Smooth muscle cell (in vitro differentiated cells): ENCODE results near the gene EVC. TPM values are rescaled to one million over a fixed set of nuclear protein-coding genes. Genes with fewer than 3 reads are reported as not detected.

Experiments
- DNase-seq: peaks from one replicate; lab custom pipeline; 2025; ENCODE audit not compliant: unreplicated experiment; lab: John Stamatoyannopoulos, UW
- H2AFZ ChIP-seq: fragments of 200-600 bp; sonication (generic); 2 replicates; pipeline ENCODE4 v1.6.0; 2016; ENCODE audit warnings: antibody characterized with exemption, low read depth, mild to moderate bottlenecking
- H3F3A ChIP-seq: fragments of 200-600 bp; sonication (generic); 2 replicates; pipeline ENCODE4 v1.6.0; 2017; ENCODE audit warnings: antibody characterized with exemption, low read depth
- H3K27ac ChIP-seq: fragments of 200-600 bp; sonication (generic); 2 replicates; pipeline ENCODE4 v1.5.1; 2016; ENCODE audit warnings: low read depth, mild to moderate bottlenecking
- H3K27me3 ChIP-seq: fragments of 200-600 bp; sonication (generic); 2 replicates; pipeline ENCODE4 v1.6.1; 2016; ENCODE audit warnings: low read depth, mild to moderate bottlenecking
- H3K36me3 ChIP-seq: fragments of 200-600 bp; sonication (generic); 2 replicates; pipeline ENCODE4 v1.5.1; 2016; ENCODE audit warnings: low read depth
- H3K4me1 ChIP-seq: fragments of 200-600 bp; sonication (generic); 2 replicates; pipeline ENCODE4 v1.5.1; 2016; ENCODE audit warnings: low read depth
- H3K4me2 ChIP-seq: fragments of 200-600 bp; sonication (generic); 2 replicates; pipeline ENCODE4 v1.6.0; 2016; ENCODE audit warnings: mild to moderate bottlenecking
- H3K4me3 ChIP-seq: fragments of 200-600 bp; sonication (generic); 2 replicates; pipeline ENCODE4 v1.5.1; 2016; ENCODE audit warnings: mild to moderate bottlenecking
- H3K79me2 ChIP-seq: fragments of 200-600 bp; sonication (generic); 2 replicates; pipeline ENCODE4 v1.6.0; 2016; ENCODE audit warnings: low read depth, mild to moderate bottlenecking
- H3K9ac ChIP-seq: fragments of 200-600 bp; sonication (generic); 2 replicates; pipeline ENCODE4 v1.6.0; 2016; ENCODE audit warnings: low read depth
- H3K9me3 ChIP-seq: fragments of 200-600 bp; sonication (generic); replicated peaks from 2 replicates; pipeline ENCODE4 v1.5.1; 2016; ENCODE audit warnings: low read depth
- H4K20me1 ChIP-seq: fragments of 200-600 bp; sonication (generic); 2 replicates; pipeline ENCODE4 v1.6.0; 2016; ENCODE audit warnings: low read depth
- WGBS: methylation state at CpG from one replicate; pipeline ENCODE4 v1.1.7; 2016; ENCODE audit warnings: low lambda C conversion rate; 5-methylcytosine and 5-hydroxymethylcytosine counted together
- polyA plus RNA-seq: library from polyadenylated mRNA; unstranded; fragments of >200 nt; fragmentation: Nextera tagmentation; extraction: Ambion mirVana; gene quantifications from 2 replicates; pipeline ENCODE4 v1.2.1, GENCODE V29; 2016
- total RNA-seq: library from RNA; depleted of rRNA; stranded (reverse); fragments of >200 nt; gene quantifications from 2 replicates; pipeline ENCODE4 v1.2.3, GENCODE V29; 2014
- TF ChIP-seq, protein P1 (sequence below): fragments of 200-600 bp; sonication (generic); IDR thresholded peaks from 2 replicates; pipeline ENCODE4 v1.5.1; 2017; ENCODE audit warnings: borderline replicate concordance, mild to moderate bottlenecking, antibody characterized with exemption; ENCODE audit not compliant: insufficient read depth, poor library complexity, severe bottlenecking

Gene EVC
- total and polyA plus RNA-seq, 2 experiments from 2014 or later = 7.5 to 15.5 TPM

DNA sequence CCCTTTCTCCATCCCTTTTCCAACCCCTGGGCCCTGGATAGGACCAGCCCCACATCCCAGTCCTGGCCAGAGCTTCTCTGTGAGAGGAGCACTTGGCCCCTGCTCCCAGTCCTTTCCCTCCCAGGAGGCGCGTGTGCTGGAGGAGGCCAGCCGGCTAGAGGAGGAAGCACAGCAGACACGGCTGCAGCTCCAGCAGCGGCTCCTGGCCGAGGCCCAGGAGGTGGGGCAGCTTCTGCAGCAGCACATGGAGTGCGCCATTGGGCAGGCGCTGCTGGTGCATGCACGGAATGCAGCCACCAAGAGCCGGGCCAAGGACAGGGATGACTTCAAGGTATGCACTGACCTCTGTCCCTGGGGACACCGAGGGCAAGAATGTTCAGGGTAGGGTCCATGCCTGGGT lies 87.5 kb downstream of the EVC start:
- H3K4me2 ChIP-seq = no peak overlapping the region
- H3K9ac ChIP-seq = no peak overlapping the region
- TF ChIP-seq, protein P1, sequence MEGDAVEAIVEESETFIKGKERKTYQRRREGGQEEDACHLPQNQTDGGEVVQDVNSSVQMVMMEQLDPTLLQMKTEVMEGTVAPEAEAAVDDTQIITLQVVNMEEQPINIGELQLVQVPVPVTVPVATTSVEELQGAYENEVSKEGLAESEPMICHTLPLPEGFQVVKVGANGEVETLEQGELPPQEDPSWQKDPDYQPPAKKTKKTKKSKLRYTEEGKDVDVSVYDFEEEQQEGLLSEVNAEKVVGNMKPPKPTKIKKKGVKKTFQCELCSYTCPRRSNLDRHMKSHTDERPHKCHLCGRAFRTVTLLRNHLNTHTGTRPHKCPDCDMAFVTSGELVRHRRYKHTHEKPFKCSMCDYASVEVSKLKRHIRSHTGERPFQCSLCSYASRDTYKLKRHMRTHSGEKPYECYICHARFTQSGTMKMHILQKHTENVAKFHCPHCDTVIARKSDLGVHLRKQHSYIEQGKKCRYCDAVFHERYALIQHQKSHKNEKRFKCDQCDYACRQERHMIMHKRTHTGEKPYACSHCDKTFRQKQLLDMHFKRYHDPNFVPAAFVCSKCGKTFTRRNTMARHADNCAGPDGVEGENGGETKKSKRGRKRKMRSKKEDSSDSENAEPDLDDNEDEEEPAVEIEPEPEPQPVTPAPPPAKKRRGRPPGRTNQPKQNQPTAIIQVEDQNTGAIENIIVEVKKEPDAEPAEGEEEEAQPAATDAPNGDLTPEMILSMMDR = no peak
- no peaks in the 10 kb centered on the region for H3K4me1 ChIP-seq
- no peaks in the 10 kb centered on the region for H4K20me1 ChIP-seq
- no peak overlapping the region for H3K27ac ChIP-seq
- 94% methylated on average over 11 of the region's 11 CpGs for WGBS
- no peaks in the 10 kb centered on the region for H3K36me3 ChIP-seq
- H3F3A ChIP-seq = no peaks in the 10 kb centered on the region
- no peak overlapping the region for H2AFZ ChIP-seq
- no peaks in the 10 kb centered on the region for H3K79me2 ChIP-seq
- H3K27me3 ChIP-seq = no peaks in the 10 kb centered on the region
- no peaks in the 10 kb centered on the region for H3K9me3 ChIP-seq
- no peak overlapping the region for H3K4me3 ChIP-seq
- DNase-seq = no peak

DNA sequence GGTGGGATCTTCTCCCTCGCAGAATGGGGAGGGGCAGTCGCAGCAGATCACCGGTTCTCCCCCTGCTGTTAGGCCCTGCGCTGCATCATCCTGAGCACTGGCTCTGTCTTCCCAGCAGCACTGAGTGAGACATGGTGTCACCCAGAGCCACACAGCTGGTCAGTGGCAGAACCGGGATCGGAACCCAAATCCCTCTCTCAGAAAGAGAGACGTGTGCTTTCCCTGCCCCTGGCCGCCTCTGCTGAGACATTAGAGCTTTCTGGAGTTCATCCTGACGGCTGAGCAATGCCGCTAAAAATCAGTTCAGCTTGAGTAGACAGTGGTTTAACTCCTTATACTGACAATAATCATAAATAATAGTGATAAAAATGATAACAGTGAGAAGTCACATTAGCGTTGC lies 87.9 kb downstream of the EVC start:
- Histone ChIP-seq H4K20me1 (no peaks in the 10 kb centered on the region), H3K4me2 (no peak overlapping the region), H3K4me3 (no peak overlapping the region), H3F3A (no peaks in the 10 kb centered on the region), H3K4me1 (no peaks in the 10 kb centered on the region), H2AFZ (no peak overlapping the region), H3K27me3 (no peaks in the 10 kb centered on the region), H3K9ac (no peak overlapping the region), H3K27ac (no peak overlapping the region), H3K79me2 (no peaks in the 10 kb centered on the region), H3K9me3 (no peaks in the 10 kb centered on the region), H3K36me3 (no peaks in the 10 kb centered on the region)
- TF ChIP-seq, protein P1 = no peak
- DNase-seq = no peak
- 97% methylated on average over 11 of the region's 11 CpGs for WGBS

DNA sequence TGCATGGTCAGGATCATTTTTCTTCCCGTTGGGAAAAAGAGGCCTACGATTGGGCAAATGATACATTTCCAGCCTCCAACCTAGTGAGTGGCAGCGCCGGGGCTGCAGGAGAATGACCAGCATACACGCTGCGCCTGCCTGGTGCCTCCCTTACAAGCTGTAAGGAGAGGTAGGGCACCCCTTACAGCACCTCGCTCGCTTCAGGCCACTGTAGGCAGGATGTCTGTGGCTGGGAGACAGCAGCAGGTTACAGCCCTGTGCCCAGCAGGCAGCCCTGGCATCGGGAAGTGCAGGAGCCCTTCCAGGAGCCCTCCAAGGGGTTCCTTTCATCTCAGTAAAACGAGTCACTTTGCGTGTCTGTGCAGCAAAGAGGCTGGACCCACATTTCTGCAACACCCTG lies 88.4 kb downstream of the EVC start:
- Histone ChIP-seq H3K4me2 (no peak overlapping the region), H3K27me3 (no peaks in the 10 kb centered on the region), H3K36me3 (no peaks in the 10 kb centered on the region), H3K27ac (no peak overlapping the region), H3K4me3 (no peak overlapping the region), H2AFZ (no peak overlapping the region), H3K9ac (no peak overlapping the region), H3K9me3 (no peaks in the 10 kb centered on the region), H3K79me2 (no peaks in the 10 kb centered on the region), H4K20me1 (no peaks in the 10 kb centered on the region), H3K4me1 (no peaks in the 10 kb centered on the region), H3F3A (no peaks in the 10 kb centered on the region)
- TF ChIP-seq, protein P1 = no peak
- 94% methylated on average over 11 of the region's 11 CpGs for WGBS
- DNase-seq = no peak

DNA sequence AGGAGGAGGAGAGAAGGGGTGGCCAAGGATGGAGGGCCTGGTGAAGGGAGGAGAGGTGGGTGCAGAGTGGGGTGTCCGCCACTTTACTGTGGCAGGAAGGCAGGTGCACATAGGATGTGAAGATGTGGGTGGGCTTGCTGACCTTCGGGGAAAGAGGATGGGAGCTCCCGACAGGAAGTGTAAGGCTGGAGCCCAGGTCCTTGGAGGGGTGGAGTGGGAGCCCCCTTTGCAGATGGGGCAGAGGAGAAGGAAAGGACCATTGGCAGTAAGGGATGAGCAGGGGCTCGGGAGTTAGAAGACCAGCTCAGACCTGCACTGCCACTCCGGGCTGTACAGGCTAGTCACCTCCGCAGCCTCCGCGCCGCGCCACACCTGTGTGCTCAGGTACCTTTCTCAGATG lies 89.5 kb downstream of the EVC start:
- H3K36me3 ChIP-seq = no peaks in the 10 kb centered on the region
- H3K4me3 ChIP-seq = no peak overlapping the region
- DNase-seq = no peak
- no peaks in the 10 kb centered on the region for H3K9me3 ChIP-seq
- H3F3A ChIP-seq = no peaks in the 10 kb centered on the region
- 93% methylated on average over 10 of the region's 10 CpGs for WGBS
- TF ChIP-seq, protein P1 = no peak
- H3K79me2 ChIP-seq = no peaks in the 10 kb centered on the region
- H3K4me1 ChIP-seq = no peaks in the 10 kb centered on the region
- H3K27me3 ChIP-seq = no peaks in the 10 kb centered on the region
- no peak overlapping the region for H3K4me2 ChIP-seq
- H2AFZ ChIP-seq = no peak overlapping the region
- H4K20me1 ChIP-seq = no peaks in the 10 kb centered on the region
- no peak overlapping the region for H3K9ac ChIP-seq
- H3K27ac ChIP-seq = no peak overlapping the region
